GM18907 (cell line): ENCODE data around the gene ADCY2.

Experiments used
- ATAC-seq: cut with Tn5 transposase; IDR thresholded peaks from one replicate; pipeline ENCODE4 v1.9.1; 2021; ENCODE audit warnings: mild to moderate bottlenecking, moderate library complexity; ENCODE audit not compliant: unreplicated experiment

The ADCY2 gene

DNA sequence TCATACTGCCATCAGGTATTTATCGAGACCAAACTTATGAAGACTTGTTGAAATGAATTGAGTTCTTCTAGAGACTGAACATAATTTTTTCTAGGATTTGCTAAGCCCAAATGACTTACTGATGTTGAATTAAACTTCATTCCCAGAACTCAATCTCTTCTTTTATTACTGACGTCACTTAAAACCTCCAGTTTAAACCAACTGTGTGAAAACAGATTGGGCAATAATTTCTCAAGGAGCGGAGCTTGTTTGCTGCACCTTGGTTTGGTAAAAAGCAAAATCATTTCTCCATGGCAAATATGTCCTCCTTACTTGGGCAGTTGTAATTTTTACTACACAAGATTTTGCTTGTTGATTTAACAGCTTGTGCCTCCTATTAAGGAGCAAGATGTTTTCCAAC, 417.6 kb downstream of the ADCY2 start:
- no peak for ATAC-seq

DNA sequence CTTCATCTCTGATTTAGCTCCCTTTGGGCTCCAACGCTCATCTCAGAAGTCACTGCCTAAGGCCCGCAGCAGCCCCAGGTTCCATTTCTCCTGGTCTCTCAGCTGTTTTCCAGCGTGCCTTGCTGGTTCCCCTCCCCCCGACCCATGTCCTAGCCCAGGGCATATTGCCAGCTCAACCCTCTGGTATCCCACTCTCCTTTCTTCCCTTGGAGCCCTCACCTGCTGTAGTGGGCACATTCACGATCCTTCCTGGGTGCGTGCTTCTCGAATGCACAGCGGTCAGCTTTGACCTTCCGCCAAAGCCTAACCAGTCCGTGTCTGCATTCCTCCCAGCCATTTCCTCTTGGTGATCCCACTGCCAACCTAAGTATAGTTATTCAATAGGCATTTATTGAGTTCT, 418.9 kb downstream of the ADCY2 start:
- ATAC-seq: no peak

GRCh38 chr5:7815892-7816534, 420.1 kb downstream of the ADCY2 start:
- ATAC-seq: peak; percentile 96

DNA sequence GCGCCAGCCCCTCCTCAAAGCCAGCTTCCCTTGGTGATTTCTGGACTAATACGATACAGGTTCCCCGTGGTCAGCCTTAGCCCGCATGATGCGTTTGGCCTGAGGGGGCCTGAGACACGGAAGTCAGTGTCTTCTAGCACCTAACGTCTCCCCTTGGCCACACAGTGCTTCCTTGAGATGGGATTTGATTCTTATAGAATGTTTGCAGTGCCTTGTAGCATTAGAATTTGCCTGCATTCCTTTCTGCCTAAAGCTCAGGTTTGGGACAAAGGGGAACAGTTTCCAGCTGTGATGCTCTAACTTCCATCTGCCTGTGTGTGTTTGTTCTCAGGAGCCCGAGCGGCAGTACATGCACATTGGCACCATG, 420.6 kb downstream of the ADCY2 start:
- peak; percentile 18 for ATAC-seq

DNA sequence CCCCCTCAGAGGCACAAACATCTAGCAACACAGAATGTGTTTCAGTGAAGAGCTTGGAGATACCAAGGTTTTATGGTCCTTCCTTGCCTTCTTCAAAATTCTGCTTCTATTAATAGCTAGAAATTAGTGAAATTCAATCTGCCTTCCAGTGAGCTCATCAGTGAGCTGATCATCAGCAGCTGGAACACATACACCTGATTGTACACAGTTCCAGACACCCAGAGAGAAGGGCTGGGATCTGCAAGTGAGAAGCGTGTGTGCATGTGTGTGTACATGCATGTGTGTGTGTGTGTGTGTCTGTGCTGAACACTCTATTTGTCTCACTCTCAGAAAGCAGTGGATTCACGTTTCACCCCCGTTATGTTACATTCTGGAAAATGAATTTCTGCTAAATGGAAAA, 426.5 kb downstream of the ADCY2 start:
- ATAC-seq: no peak

DNA sequence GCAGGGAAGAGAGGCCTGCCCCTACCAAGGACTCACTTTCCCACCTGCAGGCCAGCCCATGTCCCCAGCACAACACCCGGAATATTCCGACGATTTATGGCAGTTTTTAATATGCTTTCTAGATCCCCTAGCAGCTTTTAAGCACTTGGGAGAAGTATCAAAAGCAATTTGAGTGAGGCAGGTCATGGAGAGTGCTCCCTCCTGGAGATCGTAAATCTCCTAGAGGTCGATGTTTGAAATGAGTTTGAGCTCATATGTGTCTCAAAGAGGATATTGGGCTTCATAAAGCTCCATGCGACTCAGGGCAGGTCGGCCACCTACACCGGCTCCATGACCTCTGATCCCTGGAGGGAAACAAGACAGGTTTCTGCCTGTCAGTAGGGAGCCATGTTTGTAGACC, 427.7 kb downstream of the ADCY2 start:
- ATAC-seq: no peak

DNA sequence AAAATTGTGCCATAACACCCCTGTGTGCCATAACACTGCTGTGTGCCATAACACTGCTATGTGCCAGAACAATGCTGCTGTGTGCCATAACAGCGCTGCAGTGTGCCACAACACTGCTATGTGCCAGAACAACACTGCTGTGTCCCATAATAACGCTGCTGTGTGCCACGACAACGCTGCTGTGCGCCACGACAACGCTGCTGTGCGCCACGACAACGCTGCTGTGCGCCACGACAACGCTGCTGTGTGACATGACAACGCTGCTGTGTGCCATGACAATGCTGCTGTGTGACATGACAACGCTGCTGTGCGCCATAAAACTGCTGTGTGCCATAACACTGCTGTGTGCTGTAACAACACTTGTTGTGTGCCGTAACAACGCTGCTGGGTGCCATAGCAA, 429.1 kb downstream of the ADCY2 start:
- ATAC-seq: no peak

- ATAC-seq: no peak
Observed at GRCh38 chr5:7825630-7826029, 429.7 kb downstream of the ADCY2 start.

- ATAC-seq: no peak
Observed at GRCh38 chr5:7827610-7828009, 431.7 kb downstream of the ADCY2 start.

DNA sequence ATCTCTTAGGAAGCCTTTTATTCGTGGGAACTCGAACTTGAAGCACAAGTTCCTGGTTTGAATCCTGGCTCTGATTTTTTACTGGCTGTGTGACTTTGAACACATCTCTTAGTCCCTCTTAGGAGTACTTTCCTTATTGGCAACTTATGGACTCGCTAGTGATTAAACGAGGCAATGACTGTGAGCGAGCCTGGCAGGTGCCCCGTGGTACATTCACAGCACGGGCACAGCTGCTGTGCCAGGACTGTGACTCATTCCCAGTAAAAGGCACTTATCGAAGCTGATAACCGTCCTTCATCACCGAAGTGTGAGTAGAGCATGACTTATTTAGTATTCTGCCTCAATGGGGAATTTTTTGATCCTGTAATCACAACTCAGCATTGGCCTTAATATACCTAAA, 432.3 kb downstream of the ADCY2 start:
- ATAC-seq: no peak

DNA sequence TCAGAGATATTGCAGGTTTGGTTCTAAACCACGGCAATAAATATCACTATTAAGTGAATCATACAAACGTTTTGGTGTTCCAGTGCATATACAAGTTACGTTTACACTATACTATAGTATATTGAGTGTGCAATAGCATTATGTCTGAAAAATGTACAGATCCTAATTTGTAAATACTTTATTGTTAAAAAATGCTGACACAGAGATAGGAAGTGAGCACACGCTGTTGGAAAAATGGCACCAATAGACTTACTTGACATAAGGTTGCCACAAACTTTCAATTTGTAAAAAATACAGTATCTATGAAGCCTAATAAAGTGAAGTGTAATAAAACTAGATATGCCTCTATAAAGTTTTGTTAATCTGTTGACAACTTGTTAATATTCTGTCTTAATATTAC, 439.0 kb downstream of the ADCY2 start:
- no peak for ATAC-seq

DNA sequence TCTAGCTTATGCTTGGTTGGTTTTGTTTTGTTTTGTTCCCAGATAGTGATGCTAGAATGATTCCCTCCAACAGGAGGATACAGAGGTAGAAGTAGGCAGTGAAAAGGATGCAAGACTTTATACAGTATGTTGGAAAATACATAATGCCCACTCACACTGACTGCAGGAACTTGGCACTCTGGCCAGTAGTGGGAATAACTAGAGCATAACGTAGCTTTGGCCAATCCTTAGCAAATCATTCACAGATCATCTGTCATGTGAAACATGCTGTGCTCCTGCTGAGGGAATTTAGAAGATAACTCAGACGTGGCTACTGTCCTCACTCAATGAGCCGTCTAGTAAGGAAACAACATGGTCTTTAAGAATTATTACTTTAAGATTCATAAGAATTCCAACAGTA, 441.5 kb downstream of the ADCY2 start:
- ATAC-seq: no peak

- no peak for ATAC-seq
Observed at GRCh38 chr5:7842531-7842930, 446.6 kb downstream of the ADCY2 start.

DNA sequence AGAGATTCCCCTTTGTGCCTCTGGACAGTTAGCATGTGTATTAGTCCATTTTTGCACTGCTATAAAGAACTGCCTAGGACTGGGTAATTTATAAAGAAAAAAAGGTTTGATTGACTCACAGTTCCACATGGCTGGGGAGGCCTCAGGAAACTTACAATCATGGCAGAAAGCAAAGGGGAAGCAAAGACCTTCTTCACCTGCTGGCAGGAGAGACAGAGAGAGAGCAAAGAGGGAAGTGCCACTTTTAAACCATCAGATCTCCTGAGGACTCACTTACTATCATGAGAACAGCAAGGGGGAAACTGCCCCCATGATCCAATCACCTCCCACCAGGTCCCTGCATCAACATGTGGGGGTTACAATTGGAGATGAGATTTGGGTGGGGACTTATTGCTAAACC, 449.0 kb downstream of the ADCY2 start:
- no peak for ATAC-seq

DNA sequence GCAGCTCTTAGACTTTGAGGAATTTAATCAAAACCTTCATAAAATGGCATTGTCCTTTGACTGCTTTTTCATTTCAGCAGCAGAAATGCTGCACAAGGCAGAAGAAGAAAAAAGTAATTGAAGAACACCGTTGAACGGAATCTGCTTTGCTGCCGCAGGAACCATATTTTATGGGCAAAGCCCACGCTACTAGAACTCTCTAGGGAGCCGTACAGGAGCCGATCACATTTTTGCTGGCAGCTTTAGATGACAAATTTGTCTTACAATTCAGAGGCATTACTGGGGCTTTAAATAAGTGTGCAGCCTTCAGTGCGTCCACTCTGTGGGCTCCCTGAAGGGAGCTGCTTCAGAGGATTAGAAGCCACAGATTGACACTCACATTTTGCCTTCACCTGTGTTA, 449.6 kb downstream of the ADCY2 start:
- no peak for ATAC-seq

- no peak for ATAC-seq
Observed at GRCh38 chr5:7846327-7846726, 450.4 kb downstream of the ADCY2 start.

GRCh38 chr5:7848296-7848695, 452.4 kb downstream of the ADCY2 start:
- ATAC-seq: no peak

DNA sequence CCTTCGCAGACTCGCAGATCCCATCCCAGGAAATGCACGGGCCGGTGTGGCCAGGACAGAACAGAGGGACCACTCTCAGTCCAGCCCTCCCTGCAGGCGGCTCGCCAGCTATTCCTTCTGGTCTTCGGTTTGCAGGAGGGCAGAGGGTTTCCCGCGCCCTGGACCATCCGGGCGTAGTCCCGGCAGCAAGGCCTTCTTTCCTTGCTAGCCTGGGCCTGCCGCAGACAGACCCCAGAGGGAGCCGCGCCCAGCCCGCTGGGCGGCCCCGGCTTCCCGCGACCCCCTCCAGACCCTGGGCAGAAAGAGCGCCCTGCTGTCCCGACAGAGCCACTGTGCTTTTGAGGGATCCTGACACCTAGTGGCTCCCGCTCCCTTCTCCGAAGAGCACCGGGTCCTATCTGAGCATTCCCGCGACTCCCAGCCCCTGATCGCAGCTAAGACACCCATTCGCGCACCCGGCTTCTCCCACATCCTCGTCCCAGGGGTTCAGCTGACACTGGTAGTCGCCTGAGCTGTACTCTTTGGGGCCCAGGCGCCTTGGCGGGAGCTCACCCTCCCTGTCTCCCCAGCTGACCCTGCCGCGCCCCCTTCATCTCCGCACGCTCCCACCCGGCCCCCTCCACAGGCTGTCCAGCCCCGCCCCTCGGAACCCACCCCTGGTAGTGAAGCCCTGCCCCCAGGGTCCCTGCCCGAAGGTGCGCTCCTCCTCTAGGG, 453.9 kb downstream of the ADCY2 start:
- no peak for ATAC-seq

- no peak for ATAC-seq
Observed at GRCh38 chr5:7850395-7851239, 454.7 kb downstream of the ADCY2 start, which contains the start of gene CFAP90. Gene CFAP90 (minus strand): TSS chr5:7851133. CDS start chr5:7851021, 112 bp downstream.

- no peak for ATAC-seq
Observed at GRCh38 chr5:7851240-7851592, 455.3 kb downstream of the ADCY2 start.

- no peak for ATAC-seq
Observed at GRCh38 chr5:7851617-7852289, 455.8 kb downstream of the ADCY2 start.
